Neural cell (in vitro differentiated cells): ENCODE data around the gene GBP4.

Source experiments
- CTCF ChIP-seq: fragments of 450-650 bp; IDR thresholded peaks from 2 replicates; pipeline ENCODE4 v1.5.1; 2014; ENCODE audit warnings: antibody characterized with exemption, mild to moderate bottlenecking, moderate library complexity; ENCODE audit not compliant: poor library complexity, severe bottlenecking
- EP300 ChIP-seq: fragments of 450-650 bp; conservative IDR thresholded peaks from 2 replicates; pipeline ENCODE4 v1.6.1; 2014; ENCODE audit warnings: antibody characterized with exemption, mild to moderate bottlenecking, moderate library complexity; ENCODE audit not compliant: poor library complexity, severe bottlenecking
- EZH2 ChIP-seq: fragments of 200-600, 300-800 bp; shearing (Covaris generic), sonication (generic); IDR thresholded peaks from 2 replicates; pipeline ENCODE4 v1.6.1; 2014; ENCODE audit warnings: antibody characterized with exemption, low read length, borderline replicate concordance, mild to moderate bottlenecking; ENCODE audit not compliant: insufficient read depth, poor library complexity, severe bottlenecking
- POLR2AphosphoS5 ChIP-seq: IDR thresholded peaks from 2 replicates; pipeline ENCODE4 v1.6.1; 2012
- RAD21 ChIP-seq: fragments of 450-650 bp; conservative IDR thresholded peaks from 2 replicates; pipeline ENCODE4 v1.6.1; 2014; ENCODE audit warnings: antibody characterized with exemption, mild to moderate bottlenecking, moderate library complexity
- SMC3 ChIP-seq: fragments of 450-650 bp; conservative IDR thresholded peaks from 2 replicates; pipeline ENCODE4 v1.6.1; 2014; ENCODE audit warnings: antibody characterized with exemption, mild to moderate bottlenecking, moderate library complexity; ENCODE audit not compliant: poor library complexity
- TAF1 ChIP-seq: IDR thresholded peaks from 2 replicates; pipeline ENCODE4 v1.6.1; 2012; ENCODE audit warnings: low read depth

- TF ChIP-seq TAF1, result no peak
- TF ChIP-seq CTCF, result no peak
- TF ChIP-seq POLR2AphosphoS5, result no peak
- TF ChIP-seq RAD21, result no peak
- TF ChIP-seq EP300, result no peak
- no peak for TF ChIP-seq EZH2
- TF ChIP-seq SMC3, result no peak
Measured at GRCh38 chr1:89211035-89211634, 12.4 kb upstream of the GBP4 start.
